HCT116 (cell line): ENCODE results near the gene CDC42BPA. TPM values are rescaled to one million over a fixed set of nuclear protein-coding genes. Genes with fewer than 3 reads are reported as not detected.

Experiments
- CBX3 ChIP-seq: IDR thresholded peaks from 2 replicates; pipeline ENCODE4 v1.6.1; 2012; ENCODE audit warnings: low read depth
- EGR1 ChIP-seq: IDR thresholded peaks from 2 replicates; pipeline ENCODE4 v1.6.1; 2012; ENCODE audit warnings: low read depth
- ELF1 ChIP-seq: IDR thresholded peaks from 2 replicates; pipeline ENCODE4 v1.6.1; 2012; ENCODE audit warnings: low read depth, borderline replicate concordance
- EZH2 ChIP-seq: fragments of 200-600 bp; sonication (generic); IDR thresholded peaks from 2 replicates; pipeline ENCODE4 v1.6.1; 2017; ENCODE audit warnings: antibody characterized with exemption, mixed run types
- POLR2A ChIP-seq: IDR thresholded peaks from 2 replicates; pipeline ENCODE4 v1.7.0; 2011; ENCODE audit warnings: borderline replicate concordance; ENCODE audit not compliant: insufficient read depth, insufficient read length; ENCODE audit errors: extremely low read depth
- RAD21 ChIP-seq: IDR thresholded peaks from 2 replicates; pipeline ENCODE4 v1.6.1; 2012; ENCODE audit warnings: low read depth, mild to moderate bottlenecking
- REST ChIP-seq: IDR thresholded peaks from 2 replicates; pipeline ENCODE4 v1.6.1; 2012; ENCODE audit warnings: low read depth
- SRF ChIP-seq: IDR thresholded peaks from 2 replicates; pipeline ENCODE4 v1.6.1; 2012; ENCODE audit warnings: low read depth
- YY1 ChIP-seq: IDR thresholded peaks from 2 replicates; pipeline ENCODE4 v1.6.1; 2011; ENCODE audit warnings: low read length, low read depth, moderate library complexity, mild to moderate bottlenecking; ENCODE audit not compliant: insufficient replicate concordance; ENCODE audit errors: extremely low read depth
- ZFX ChIP-seq: fragments of 450-650 bp; IDR thresholded peaks from 2 replicates; pipeline ENCODE4 v1.6.1; 2017
- ZNF274 ChIP-seq: fragments of 200-500 bp; sonication (Bioruptor generic); IDR thresholded peaks from 2 replicates; pipeline ENCODE4 v1.6.1; 2014; ENCODE audit warnings: mild to moderate bottlenecking, low read depth, low read length, inconsistent platforms
- total RNA-seq: library from RNA; stranded (reverse); gene quantifications from one replicate; pipeline ENCODE4 v1.2.1, GENCODE V29; 2021; ENCODE audit not compliant: unreplicated experiment
- TF ChIP-seq, protein P1 (sequence below): IDR thresholded peaks from 2 replicates; pipeline ENCODE4 v1.6.1; 2011; ENCODE audit warnings: mild to moderate bottlenecking, low read length, moderate library complexity; ENCODE audit not compliant: insufficient replicate concordance; ENCODE audit errors: extremely low read depth

The CDC42BPA gene
- total RNA-seq, 1 experiment from 2014 or later: 44.0 TPM

- no peak for TF ChIP-seq REST
- no peak for TF ChIP-seq YY1
- no peak for TF ChIP-seq CBX3
- no peak for TF ChIP-seq SRF
- no peak for TF ChIP-seq EGR1
- TF ChIP-seq ELF1: no peak
- TF ChIP-seq, protein P1, sequence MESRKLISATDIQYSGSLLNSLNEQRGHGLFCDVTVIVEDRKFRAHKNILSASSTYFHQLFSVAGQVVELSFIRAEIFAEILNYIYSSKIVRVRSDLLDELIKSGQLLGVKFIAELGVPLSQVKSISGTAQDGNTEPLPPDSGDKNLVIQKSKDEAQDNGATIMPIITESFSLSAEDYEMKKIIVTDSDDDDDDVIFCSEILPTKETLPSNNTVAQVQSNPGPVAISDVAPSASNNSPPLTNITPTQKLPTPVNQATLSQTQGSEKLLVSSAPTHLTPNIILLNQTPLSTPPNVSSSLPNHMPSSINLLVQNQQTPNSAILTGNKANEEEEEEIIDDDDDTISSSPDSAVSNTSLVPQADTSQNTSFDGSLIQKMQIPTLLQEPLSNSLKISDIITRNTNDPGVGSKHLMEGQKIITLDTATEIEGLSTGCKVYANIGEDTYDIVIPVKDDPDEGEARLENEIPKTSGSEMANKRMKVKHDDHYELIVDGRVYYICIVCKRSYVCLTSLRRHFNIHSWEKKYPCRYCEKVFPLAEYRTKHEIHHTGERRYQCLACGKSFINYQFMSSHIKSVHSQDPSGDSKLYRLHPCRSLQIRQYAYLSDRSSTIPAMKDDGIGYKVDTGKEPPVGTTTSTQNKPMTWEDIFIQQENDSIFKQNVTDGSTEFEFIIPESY: no peak
- no peak for TF ChIP-seq ZFX
- no peak for TF ChIP-seq RAD21
- no peak for TF ChIP-seq POLR2A
- no peak for TF ChIP-seq EZH2
- no peak for TF ChIP-seq ZNF274
- TF ChIP-seq, all 23 proteins: peak for 0
Measured at GRCh38 chr1:227281371-227281770, 36.9 kb downstream of the CDC42BPA start (continued).
